Measurements from ENCODE around the gene NAMPT. TPM values are rescaled to one million over a fixed set of nuclear protein-coding genes. Genes with fewer than 3 reads are reported as not detected.
"Not testable (repeated sequence)": the region's sequence is repeated elsewhere in the genome, so short reads cannot be mapped to it uniquely, and the experiment has no call there.

The NAMPT gene
- polyA plus RNA-seq, 2 of the 4 experiments (the other 2 are of a cell fraction) = 213 to 274 TPM

GRCh38 chr7:106298631-106299030 lies 13.8 kb upstream of the NAMPT start:
- H3K4me3 ChIP-seq; FAIRE-seq; H3K4me2 ChIP-seq; H3K4me1 ChIP-seq; H3K27ac ChIP-seq; ATAC-seq; CTCF ChIA-PET; POLR2A ChIA-PET; DNase-seq (ENCODE audit: low read depth in 1 of 2, low spot score in 1 of 2): not testable (repeated sequence)
- 53% methylated on average over 2 of the region's 4 CpGs for WGBS (ENCODE audit: missing lambda C conversion rate)
- H3K9me3 ChIP-seq = peaks cover 12% of the 10 kb centered on the region; the same call in 2 of the 3 replicates

- peaks cover 12% of the 10 kb centered on the region; the same call in 2 of the 3 replicates for H3K9me3 ChIP-seq
- H3K4me1 ChIP-seq; H3K27ac ChIP-seq; FAIRE-seq; POLR2A ChIA-PET; DNase-seq (ENCODE audit: low read depth in 1 of 2, low spot score in 1 of 2); CTCF ChIA-PET; ATAC-seq; H3K4me3 ChIP-seq; H3K4me2 ChIP-seq: not testable (repeated sequence)
- 81% methylated on average over 1 of the region's 4 CpGs for WGBS (ENCODE audit: missing lambda C conversion rate)
Observed at GRCh38 chr7:106298155-106298554, 13.4 kb upstream of the NAMPT start.

- Histone ChIP-seq H3K9me3 (peaks cover 8% of the 10 kb centered on the region; the same call in 2 of the 3 replicates), H3K4me2 (no peak overlapping the region), H3K4me1 (peaks cover 3% of the 10 kb centered on the region; the same call in 1 of the 3 replicates), H3K4me3 (no peak overlapping the region), H3K27ac (no peak overlapping the region)
- FAIRE-seq = no peak
- DNase-seq (ENCODE audit: low read depth in 1 of 2, low spot score in 1 of 2) = no peak
- ATAC-seq = peak in 1 of 2 experiments; percentile 52; a peak in 2 of 6 replicates
- POLR2A ChIA-PET = no interaction called here
- CTCF ChIA-PET = no interaction called here
- TF ChIP-seq ATOH8 (CRISPR knock-in tag; IDR thresholded peaks at IDR 0.05; ENCODE audit: low read depth) (no peak), HOXB5 (CRISPR knock-in tag; IDR thresholded peaks at IDR 0.05) (no peak), CTCF (IDR thresholded peaks at IDR 0.05) (no peak), HMGXB4 (CRISPR knock-in tag; IDR thresholded peaks at IDR 0.05; ENCODE audit: borderline replicate concordance) (no peak), ZC3H11A (IDR thresholded peaks at IDR 0.05) (no peak), CEBPB (IDR thresholded peaks at IDR 0.05) (no peak), HOXB13 (CRISPR knock-in tag; IDR thresholded peaks at IDR 0.05; ENCODE audit: low read depth) (no peak), POLR2A (IDR thresholded peaks at IDR 0.05; ENCODE audit: low read length) (no peak), ESRRA (IDR thresholded peaks at IDR 0.05; ENCODE audit: borderline replicate concordance, low read length) (no peak), FOSL2 (IDR thresholded peaks at IDR 0.05) (no peak), FOSL2 (CRISPR knock-in tag; IDR thresholded peaks at IDR 0.05) (no peak), MAX (IDR thresholded peaks at IDR 0.05) (no peak), RAD21 (conservative IDR thresholded peaks at IDR 0.05 in 1 of 2, IDR thresholded peaks at IDR 0.05 in 1 of 2) (no peak), ZFP36 (IDR thresholded peaks at IDR 0.05; ENCODE audit: borderline replicate concordance, partially characterized antibody) (no peak), PBX3 (IDR thresholded peaks at IDR 0.05) (no peak), JUN (IDR thresholded peaks at IDR 0.05) (no peak), RFX5 (IDR thresholded peaks at IDR 0.05) (no peak), HDAC2 (IDR thresholded peaks at IDR 0.05) (no peak), BCL3 (IDR thresholded peaks at IDR 0.05) (no peak), TP53 (CRISPR knock-in tag; IDR thresholded peaks at IDR 0.05) (no peak)
- WGBS (ENCODE audit: missing lambda C conversion rate) = 35% methylated on average over 2 of the region's 2 CpGs
Observed at GRCh38 chr7:106294334-106294733, 9.6 kb upstream of the NAMPT start.

Data from A549 (cell line).